Stimulated activated CD4-positive, alpha-beta T cell treated with anti-CD3 and anti-CD28 coated beads, Interleukin-15, amount 100 ng/mL, for 1 hour (primary cell): Measurements from ENCODE around the gene CLSTN2.

Experiments
- DNase-seq, 2 donors: peaks; one replicate each; pipeline ENCODE4 v3.0.0-alpha.2; 2020; ENCODE audit warnings: low read depth in 1 of 2, low spot score in 1 of 2

The CLSTN2 gene

DNA sequence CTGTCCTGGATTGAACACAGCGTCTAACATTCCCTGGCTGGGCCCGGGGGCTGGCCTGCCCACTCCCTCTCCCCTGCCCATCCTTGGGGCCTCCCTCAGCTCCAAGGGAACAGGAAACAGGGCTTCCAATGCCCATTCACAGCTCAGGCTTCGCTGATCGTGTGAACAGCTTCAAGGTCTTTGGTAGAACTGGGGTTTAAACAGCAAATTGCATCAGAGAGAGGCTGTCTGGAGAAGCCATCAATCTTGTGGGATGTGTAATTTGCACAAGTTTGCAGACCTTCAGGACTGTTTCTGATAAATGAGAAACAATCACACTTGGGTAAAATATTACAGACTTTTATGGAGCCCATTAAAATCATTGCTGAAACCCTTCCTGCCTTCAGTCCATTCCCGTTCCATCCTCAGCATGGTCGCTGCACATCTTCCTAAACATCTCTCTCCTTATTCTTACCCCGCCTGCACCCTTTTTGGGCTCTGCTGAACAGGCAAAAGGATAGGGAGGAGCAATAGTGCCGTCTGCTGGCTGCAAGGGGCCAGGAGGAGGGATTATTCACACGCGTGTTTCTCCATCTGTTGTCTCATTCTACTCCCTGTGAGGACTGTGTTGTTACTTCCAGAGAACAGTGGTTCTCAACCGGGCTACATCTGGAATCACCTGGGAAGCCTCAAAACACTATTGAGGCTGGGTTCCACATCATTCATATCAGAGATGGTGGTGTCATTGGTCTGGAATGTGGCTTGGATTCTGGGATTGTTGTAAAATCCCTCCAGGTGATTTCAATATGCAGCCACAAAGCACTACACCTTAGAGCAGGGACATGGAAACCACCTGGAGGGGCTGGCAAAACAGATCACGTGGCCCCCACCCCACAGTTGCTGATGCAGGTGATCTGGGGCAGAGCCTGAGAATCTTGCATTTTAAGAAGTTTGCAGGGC is 116.3 kb downstream of the CLSTN2 start:
- DNase-seq, result no peak

DNA sequence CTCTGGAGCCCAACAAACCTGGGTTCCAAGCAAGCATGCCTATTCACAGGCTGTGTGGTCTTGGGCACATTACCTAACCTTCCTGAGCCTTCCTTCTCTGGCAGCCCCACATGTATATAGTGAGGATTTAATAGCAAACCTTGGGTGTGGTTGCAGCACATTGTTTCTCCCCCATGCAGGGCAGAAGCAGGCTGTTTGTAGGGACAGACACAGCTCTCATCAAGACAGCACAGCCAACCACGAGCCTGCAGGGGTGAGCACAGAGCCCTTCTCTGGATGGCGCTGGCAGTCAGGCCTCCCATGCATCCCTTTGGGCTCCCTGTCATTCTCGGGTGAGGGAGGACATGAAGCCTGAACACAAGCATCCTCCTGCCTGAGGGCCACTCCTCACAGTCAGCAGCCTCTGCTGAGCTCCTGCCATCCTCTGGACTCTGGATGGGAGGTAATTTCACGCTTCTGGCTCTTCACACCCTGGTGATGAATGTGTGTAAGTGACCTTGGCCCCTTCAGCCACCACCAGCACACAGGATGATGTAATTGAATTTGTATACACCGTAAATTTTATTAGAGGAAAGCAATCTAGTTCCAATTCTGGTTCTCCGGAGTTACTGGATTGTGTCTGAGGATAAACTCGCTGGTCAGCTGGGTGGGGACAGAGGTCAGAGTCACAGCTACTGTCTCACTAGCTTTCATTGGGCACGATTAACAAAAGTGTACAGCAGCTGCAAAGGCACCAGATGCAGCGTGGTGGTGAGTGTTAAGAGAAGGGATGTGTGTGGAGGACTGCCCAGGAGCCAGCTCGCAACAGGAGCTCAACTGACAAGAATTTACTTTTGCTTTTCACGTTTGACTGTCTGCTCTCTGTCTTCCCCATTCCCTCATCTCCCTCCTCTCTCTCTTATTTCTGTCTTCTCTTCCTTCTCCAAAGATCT is 118.1 kb downstream of the CLSTN2 start:
- no peak for DNase-seq

DNA sequence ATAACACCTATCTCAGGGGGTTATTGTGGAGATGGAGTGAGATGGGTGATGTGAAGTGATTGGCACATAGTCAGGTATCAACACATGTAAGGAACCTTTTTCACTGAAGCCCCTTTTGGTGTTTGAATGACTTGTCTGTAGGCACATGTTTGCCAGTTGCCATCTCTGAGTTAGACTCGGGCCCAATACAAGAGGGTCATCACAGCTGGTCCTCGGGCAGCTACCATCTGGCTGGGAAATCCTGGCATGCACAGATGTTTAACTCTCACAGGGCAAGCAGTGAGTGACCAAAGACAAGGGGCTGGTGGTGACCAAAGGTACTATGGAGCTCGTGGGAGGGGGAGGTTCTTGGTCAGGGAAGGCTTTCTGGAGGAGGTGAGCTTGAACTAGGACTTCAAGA is 118.8 kb downstream of the CLSTN2 start:
- no peak for DNase-seq

DNA sequence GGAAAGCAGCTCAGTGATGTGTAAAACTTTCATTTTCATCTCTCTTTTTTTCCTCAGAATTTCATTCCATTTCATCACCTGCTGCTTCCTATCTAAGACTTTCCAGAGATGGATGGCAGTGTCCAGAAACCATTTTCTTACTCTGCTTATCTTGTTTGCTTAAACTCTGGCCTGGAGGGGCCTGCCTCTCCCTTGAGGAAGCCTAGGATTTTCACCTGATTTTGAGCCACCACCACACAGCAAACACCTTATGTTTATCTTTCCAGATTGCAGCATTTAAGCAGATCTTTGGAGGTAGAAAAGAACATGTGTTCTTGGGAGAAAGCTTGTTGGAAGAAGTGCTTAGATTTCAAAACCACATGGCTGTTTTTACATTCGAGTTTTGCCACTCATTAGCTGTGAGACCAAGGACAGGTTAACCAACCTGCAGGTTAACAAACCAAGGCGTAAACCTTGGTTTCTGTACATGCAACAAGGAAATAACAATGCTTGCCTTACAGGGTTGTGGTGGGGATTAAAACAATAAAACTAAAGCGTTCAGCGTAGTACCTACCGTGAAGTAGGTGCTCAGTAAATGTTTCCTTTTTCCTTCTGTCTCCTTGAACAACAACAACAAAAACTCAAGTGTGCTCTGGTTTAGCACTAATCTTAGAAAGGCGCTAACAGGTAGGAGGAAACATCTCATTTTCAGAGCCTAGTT is 120.3 kb downstream of the CLSTN2 start:
- DNase-seq, result no peak

DNA sequence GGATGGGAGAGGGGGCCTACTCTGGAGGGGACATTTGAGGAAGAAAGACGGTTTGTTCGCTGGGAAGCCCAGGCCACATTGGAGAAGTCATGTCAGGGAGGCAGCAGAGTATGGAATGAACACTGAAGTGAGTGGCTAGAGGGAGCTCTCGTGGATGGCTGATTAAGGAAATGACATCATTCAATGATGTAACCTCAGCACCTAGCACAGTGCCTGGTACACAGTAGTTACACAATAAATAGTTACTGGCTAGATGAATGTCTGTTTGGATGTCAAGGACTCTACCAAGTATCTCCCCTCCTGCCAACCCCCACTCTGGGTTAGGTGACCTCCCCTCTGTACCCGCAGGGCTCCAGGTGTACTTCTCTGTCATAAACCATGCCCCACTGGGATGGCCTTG is 121.1 kb downstream of the CLSTN2 start:
- no peak for DNase-seq

DNA sequence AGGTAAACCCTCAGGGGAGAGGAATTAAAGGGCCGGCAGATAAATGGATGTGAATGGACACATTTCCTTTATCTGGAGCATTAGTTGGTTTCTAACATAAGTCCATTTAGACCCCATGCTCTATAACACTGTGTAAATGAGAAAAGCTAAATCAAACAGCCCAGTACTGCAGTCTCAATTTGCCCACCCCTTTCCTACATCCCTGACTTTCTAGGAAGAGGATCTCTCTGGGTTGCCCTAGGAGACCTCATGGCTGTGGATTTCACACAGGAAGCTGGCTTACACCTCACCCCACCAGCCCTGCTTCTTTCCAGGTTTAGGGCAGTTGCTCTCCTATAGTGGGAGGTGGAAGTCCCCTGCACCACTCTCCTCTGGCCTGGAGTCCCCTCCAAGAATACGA is 126.2 kb downstream of the CLSTN2 start:
- no peak for DNase-seq

DNA sequence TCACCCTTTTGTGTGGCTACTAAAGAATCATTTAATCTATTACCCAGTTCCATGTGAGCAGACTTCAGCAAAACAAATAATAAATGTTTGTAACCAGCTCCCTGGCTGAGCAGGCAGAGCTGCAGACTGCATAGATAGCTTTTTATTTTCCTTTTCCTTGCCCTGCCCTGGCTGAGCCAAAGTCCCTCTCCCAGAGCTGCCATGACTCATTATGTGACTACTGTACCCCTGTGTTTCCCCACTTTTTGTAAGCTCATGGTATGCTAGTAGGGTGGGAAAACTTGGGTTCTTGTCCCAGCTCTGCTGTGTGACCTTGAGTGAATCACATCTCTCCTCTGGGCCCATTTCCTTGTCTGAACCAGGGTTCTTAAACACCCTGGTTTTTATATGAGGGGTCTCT is 127.5 kb downstream of the CLSTN2 start:
- DNase-seq, result no peak

DNA sequence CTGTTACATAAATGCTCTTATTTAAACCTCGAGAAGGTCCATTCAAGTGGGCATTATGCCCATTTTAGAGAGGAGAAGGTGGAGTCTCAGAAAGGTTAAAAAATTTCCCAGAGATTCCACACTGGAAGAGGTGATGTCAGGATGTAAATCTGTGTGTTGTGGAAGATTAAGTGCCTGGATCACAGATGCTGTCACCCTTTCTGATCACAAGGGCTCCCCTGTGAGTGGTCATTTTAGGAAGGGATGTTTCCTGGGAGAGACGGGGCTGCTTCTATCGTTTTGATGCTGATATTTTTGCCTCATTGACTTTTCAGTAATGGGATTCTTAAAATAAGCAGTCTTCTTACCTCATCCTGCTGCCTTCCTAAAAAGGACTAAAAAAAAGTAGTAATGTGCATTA is 132.5 kb downstream of the CLSTN2 start:
- no peak for DNase-seq

DNA sequence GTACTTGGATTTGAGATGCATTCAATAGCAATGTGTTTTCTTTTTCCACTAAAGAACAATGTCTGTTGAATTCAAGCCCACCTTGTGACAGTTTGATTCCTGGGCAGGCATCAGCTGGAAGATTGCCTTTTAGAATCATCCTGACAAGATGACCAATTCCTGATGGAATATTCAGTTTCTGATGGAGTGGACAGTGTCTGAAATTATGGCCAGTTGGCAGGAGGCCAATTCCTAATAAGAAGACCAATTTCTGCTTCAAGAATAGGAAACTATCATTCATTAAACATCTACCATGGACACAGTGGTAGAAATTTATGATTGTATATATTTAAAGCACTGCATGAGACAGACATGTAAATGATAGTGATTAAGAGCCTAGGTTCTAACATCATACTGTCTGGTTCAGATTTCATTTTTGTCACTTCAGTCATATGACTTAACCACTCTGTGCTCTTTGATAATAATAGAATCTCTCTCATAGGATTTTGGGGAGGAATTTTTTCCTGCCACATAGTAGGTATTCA is 133.6 kb downstream of the CLSTN2 start:
- DNase-seq, result no peak

DNA sequence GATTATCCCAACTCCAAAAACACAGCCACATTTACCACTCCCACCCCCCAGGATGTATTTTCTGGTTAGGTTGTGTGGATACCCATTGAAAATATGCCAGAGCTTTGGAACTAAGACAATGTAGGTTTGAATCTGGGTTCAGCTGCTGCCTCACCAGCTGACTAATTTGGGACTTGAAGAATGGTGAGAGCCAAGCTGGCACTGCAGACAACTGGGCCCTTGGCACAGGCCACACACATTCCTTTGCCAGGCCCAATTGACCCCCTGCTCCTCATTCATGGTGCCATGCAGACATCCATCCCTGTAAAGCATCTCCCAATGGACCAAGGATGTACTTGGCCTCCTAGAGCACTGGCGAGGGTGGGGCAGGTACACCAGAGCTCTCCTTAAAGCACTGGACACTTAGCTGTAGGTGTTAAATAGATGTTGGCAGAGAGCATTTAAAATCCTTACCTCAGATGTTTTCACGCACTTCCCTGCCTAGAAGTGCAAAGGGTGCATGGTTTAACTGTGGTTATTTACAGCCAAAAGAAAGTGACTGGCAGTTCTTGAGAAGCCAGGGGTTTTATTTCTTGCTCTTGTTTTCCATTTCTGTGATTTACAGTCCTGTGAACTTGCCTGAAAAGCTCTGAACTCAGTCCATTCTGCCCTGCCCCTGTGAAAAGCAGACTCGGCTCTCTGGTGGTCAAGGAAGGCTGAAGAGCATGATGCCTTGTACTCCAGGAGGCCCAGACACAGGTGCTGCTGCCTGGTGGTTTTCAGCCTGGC is 138.5 kb downstream of the CLSTN2 start:
- DNase-seq, result no peak

DNA sequence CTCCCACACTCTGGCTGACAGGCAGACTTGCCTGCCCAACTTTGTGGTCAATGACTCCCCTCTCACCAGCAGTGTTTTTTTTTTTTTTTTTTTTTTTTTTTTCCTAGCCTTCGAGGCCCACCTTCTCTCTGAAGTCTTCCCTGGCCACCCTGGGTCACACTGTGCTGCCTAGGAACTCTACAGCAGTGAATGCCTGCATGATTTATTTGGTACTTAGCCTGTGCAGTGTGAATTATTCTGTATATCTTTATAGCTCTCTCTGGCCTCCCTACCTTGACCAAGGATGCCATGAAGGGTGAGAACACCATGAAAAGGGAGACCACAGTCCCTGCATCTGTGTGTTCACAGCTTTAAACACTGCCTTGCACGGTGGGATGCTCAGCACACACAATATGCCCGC is 141.6 kb downstream of the CLSTN2 start:
- no peak for DNase-seq

DNA sequence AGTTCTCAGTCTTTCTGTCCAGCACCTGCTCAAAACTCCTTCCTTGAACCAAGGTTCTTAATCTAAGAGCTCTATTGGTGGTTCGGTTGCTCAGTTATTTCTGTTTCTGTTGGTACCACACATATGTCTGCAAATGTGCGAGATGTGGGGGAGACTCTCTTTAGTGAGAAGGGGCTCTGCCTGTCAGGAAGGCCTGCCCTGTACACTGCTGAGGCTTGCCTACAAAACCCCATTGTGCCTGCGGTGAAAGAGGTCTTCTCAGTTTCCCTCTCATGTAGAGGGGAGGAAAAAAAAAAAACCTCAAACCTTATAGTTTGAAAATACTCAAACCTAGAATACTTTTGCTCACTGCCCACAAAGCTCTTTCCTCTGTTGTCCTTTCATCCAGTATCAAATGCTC is 142.4 kb downstream of the CLSTN2 start:
- DNase-seq, result no peak

DNA sequence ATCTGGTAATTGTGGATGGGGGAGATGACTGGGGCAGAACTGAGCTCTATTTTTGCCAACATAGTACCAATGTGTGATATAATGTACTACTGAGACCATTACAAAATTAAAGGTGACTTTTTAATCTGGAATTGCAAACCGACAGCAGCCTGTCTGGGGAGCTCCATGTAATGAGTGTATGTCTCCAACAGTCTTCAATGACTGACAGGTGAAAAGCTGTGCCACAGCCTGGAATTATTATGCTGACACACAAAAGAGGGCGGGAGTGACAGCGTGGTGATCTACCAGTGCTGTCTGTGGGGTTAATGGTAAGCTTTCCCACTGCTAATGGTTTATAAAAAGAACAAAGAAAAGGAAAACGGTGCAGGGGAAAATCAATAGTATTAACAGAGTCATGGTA is 143.4 kb downstream of the CLSTN2 start:
- no peak for DNase-seq

DNA sequence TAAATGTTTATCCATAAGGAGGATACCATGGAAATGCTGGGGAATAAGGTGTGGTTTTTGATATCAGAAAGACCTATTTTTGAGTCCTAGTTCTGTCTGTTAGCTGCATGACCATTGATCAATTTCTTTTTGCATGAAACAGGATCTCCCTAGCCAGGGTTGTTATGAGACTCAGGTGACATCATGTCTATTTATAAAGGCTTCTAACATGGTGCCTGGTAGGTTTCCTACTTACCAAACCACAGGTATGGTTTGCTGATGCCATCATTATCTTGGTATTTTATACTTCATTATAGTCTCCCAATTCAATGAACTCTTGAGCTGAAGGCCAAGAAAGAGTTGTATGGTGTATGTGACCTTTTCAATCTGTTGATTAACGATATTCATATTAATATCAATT is 144.0 kb downstream of the CLSTN2 start:
- no peak for DNase-seq

DNA sequence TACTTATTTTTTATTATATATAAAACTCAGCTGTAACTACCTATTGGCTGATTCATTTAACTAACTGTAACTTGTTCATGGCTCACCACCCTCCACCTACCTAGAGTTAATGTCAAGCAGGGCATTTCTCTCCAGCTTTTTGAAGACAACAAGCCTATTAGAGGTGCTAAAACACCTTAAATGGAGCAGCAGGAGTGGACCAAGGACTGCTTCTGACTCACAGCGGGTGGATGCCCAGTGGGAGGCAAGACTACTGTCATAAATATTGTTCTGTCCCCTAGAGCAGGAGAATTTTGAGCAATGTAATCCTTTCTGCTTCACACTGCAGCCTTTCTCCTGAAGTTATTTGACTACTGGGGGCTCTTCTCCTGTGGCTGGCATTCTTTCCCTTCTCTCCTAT is 146.9 kb downstream of the CLSTN2 start:
- no peak for DNase-seq

DNA sequence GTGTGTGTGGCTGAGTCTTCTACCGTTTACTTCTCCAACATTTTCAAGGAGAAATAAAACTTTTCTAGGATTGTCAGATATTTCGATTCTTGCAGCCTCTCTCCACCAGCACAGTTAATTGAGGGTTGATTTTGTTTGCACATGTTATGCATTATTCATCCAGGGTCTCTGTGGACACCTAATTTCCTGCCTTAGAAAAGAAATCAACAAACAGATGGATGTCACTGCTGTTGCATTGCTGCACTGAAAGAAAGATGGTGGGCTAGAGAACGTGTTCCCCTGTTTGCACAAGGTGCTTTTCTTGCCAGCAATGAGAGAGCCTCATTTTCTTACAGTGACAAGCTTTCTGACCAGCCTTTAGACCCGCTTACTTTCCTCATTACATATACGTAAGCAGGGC is 150.0 kb downstream of the CLSTN2 start:
- DNase-seq, result no peak

DNA sequence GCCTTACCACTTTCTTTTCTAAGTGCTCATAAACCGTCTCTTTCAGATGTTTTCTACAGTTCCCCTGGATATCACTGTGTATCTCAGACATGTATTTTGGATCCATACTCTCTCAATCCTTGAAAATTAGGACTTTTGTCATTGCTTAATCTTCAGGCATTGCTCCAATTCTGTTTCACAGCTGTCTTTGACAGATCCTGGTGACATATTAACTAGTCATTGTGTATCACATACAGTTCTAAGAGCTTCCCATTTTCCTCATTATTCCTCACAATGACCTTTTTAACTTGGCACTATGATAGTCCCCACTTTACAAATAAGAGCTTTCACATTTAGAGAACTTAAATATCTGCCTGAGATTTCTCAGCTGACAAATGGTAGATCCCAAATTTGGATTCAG is 151.7 kb downstream of the CLSTN2 start:
- DNase-seq, result no peak

DNA sequence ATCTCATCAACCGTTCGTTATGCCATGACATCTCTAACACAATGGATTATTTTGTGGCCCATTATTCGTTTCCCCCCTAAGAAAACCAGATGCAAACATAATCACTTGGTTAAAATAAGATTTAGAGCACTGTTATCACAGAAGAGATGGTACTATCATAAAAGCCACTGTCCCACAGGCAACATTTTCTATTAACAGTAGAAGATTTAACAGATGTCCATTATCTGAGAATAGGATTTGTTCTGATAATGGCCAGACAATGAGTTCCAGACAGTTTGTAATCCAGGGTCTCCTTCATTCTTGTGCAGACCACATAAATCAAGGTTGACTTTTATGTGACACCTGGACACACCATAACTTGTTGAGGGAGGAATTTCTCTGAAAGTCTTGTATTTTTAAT is 153.1 kb downstream of the CLSTN2 start:
- no peak for DNase-seq

DNA sequence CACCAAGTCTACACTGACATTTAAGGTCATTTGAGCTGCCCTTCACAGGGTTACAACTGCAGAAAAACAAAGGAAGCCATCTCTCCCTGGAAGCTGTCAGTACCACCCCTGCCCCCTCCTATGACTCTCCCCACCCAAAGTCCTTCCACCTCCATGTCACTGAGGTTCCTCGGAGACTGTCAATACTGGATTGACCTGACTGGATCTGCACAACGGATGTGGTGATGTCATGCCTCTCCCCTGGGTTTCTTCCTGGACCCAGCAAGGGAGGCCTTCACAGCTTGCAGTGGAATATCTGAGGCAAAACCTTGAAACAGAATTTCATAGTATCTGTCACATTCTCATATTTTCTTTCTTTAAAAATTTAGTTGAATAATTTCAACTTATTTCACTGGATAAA is 153.5 kb downstream of the CLSTN2 start:
- DNase-seq, result no peak

DNA sequence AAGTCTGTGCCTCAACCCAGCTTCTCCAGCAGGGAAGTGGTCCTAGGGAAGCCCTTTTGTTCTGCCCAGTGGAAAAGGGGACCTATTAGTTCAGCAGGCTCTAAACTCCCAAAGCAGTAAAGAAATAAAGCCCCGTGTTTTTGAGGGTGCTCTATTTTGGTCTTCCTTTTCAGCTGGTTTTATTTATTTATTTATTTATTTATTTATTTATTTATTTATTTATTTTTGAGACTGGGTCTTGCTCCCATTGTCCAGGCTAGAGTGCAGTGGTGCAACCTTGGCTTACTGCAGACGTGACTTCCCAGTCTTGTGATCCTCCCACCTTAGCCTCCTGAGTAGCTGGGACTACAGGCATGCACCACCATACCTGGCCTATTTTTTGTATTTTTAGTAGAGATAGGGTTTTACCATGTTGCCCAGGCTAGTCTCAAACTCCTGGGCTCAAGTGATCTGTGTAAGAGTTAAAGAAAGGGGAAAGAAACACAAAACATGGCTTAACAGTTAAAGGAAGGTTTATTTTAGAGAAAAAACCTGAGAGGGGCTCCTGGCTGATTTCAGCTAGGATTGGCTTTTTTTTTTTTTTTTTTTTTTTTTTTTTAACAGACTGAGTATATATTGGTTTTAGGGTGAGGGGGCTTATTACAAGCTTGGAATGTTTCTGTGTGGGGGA is 154.6 kb downstream of the CLSTN2 start:
- DNase-seq, result no peak
